Mucosa of stomach (tissue), 1 donor: ENCODE data around the gene REST.

ENCODE experiments used
- H3K27me3 ChIP-seq: one replicate; pipeline ENCODE4 v1.7.0; 2013; ENCODE audit warnings: mild to moderate bottlenecking, low read length; ENCODE audit not compliant: control insufficient read depth, insufficient read depth
- H3K36me3 ChIP-seq: one replicate; pipeline ENCODE4 v1.7.0; 2013; ENCODE audit warnings: low read length; ENCODE audit not compliant: control insufficient read depth, insufficient read depth
- H3K4me1 ChIP-seq: one replicate; pipeline ENCODE4 v1.7.0; 2013; ENCODE audit warnings: mild to moderate bottlenecking, low read length; ENCODE audit not compliant: control insufficient read depth, insufficient read depth
- H3K4me3 ChIP-seq: one replicate; pipeline ENCODE4 v1.7.0; 2013; ENCODE audit warnings: low read length
- H3K9ac ChIP-seq: one replicate; pipeline ENCODE4 v1.7.0; 2013; ENCODE audit warnings: mild to moderate bottlenecking, low read length, moderate library complexity
- H3K9me3 ChIP-seq: one replicate; pipeline ENCODE4 v1.7.0; 2013; ENCODE audit warnings: mild to moderate bottlenecking, low read length, moderate library complexity; ENCODE audit not compliant: control insufficient read depth
- donor health status: Pancreatic carcinoma.

The REST gene

DNA sequence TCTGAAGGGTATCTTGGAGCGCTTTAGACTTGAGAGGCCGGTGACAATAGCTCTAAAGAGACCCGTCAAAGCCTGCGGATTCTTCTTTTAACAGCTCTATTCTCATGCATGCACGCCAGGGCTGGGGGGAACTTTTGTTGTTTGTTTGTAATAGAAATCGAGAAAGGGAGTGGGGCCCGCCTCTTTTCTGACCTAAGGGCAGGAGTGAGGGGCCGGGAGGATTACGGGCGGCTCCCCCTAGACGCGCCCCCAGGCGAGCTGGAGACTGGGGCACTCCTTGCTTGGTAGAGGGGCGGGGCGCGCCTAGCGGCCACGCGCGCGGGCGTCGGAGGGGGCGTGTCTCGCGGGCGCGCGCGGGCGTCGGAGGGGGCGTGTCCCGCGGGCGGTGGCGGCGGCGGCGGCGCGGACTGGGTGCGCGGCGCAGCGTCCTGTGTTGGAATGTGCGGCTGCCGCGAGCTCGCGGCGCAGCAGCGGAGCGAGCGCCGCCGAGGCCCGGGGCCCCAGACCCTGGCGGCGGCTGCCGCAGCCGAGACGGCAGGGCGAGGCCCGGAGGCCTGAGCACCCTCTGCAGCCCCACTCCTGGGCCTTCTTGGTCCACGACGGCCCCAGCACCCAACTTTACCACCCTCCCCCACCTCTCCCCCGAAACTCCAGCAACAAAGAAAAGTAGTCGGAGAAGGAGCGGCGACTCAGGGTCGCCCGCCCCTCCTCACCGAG, at the start of gene REST:
Gene REST, plus strand, starts transcription at position 412 of the 717 bp plus-strand sequence. CDS start 2,739 bp downstream, outside the sequence.
- no peaks in the 10 kb centered on the region for H3K36me3 ChIP-seq
- H3K4me3 ChIP-seq = peak within 1 kb of the TSS; percentile 82
- no peaks in the 10 kb centered on the region for H3K9me3 ChIP-seq
- no peaks in the 10 kb centered on the region for H3K27me3 ChIP-seq
- peaks cover 14% of the 10 kb centered on the region for H3K4me1 ChIP-seq
- peak within 1 kb of the TSS; percentile 85 for H3K9ac ChIP-seq

DNA sequence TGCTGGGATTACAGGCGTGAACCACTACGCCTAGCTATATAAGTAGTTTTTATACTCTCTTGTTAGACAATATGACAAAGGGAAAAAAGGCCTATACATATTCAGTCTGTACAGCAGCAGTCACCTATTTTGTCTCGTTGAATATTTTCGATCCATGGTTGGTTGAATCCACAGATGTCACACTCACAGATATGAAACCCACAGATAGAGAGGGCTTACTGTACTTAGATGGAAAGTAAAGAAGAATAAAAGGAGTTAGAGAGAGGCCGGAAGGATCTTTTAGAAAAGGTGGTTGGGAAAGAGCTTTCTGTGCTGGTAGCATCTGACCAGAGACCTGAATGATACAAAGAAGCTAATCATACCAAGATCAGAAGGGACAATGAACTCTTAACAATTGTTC, 47.9 kb upstream of the REST start:
- no peak overlapping the region for H3K4me3 ChIP-seq
- H3K9ac ChIP-seq = no peak overlapping the region
- no peaks in the 10 kb centered on the region for H3K27me3 ChIP-seq
- H3K4me1 ChIP-seq = no peaks in the 10 kb centered on the region
- no peaks in the 10 kb centered on the region for H3K36me3 ChIP-seq
- H3K9me3 ChIP-seq = no peaks in the 10 kb centered on the region

DNA sequence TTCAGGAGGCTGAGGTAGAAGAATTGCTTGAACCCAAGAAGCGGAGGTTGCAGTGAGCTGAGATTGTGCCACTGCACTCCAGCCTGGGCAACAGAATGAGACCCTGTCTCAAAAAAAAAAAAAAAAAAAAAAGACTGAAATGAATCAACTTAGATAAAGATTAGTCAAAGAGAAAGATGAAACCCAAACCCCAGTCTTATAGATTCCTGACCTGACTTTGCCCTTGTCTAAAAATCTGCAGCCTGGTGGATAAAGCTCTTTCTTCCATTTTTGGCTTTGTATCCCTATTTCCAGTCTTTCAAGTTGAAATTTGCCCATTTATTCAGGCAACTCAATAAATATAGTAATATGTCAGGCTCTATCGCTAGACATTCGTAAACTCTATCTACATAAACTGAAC, 46.9 kb upstream of the REST start:
- H3K4me3 ChIP-seq = no peak overlapping the region
- no peaks in the 10 kb centered on the region for H3K27me3 ChIP-seq
- no peaks in the 10 kb centered on the region for H3K9me3 ChIP-seq
- H3K9ac ChIP-seq = no peak overlapping the region
- no peaks in the 10 kb centered on the region for H3K36me3 ChIP-seq
- H3K4me1 ChIP-seq = no peaks in the 10 kb centered on the region

DNA sequence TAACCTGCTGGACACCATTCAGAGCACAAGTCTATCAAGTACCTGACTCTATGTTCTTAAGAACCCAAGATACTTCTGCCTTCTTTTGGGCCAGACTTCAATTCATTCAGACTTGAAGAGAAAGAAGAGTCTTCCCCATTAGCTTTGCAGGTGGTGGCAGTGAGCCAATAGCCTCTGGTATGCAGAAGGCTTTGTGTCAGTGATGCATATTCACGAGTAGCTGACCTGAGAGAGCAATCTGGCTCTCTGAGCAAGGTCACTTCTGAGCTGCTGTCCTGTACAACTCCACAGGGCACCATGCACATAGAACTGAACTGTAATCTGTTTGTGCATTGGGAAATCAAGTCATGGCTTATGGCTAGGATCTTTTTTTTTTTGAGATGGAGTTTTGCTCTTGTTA, 46.3 kb upstream of the REST start:
- H3K9ac ChIP-seq = no peak overlapping the region
- H3K9me3 ChIP-seq = no peaks in the 10 kb centered on the region
- H3K4me3 ChIP-seq = no peak overlapping the region
- no peaks in the 10 kb centered on the region for H3K27me3 ChIP-seq
- H3K36me3 ChIP-seq = no peaks in the 10 kb centered on the region
- H3K4me1 ChIP-seq = no peaks in the 10 kb centered on the region

GRCh38 chr4:56863441-56864139, 44.1 kb upstream of the REST start:
- H3K4me3 ChIP-seq = no peak overlapping the region
- H3K9me3 ChIP-seq = no peaks in the 10 kb centered on the region
- no peaks in the 10 kb centered on the region for H3K36me3 ChIP-seq
- H3K27me3 ChIP-seq = no peaks in the 10 kb centered on the region
- H3K4me1 ChIP-seq = no peaks in the 10 kb centered on the region
- H3K9ac ChIP-seq = no peak overlapping the region

DNA sequence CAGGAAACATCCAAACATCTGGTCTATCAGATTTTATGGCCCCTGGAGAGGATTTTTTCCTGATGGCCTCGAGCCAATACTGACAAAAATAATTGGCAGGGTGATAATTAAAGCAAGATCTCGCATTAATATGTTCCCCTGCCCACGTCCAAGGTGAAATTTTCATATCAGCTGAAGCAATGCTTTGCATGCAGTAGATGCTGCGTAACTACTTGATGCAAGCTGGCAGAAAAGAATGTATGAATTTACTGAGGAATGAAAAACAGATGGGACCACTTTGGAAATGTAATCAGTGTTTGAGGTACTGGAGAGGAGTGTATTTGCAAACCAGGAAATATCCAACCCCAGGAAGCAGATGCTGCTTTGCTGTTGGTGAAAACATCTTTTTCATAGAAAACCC, 36.8 kb upstream of the REST start:
- no peak overlapping the region for H3K9ac ChIP-seq
- no peaks in the 10 kb centered on the region for H3K27me3 ChIP-seq
- no peaks in the 10 kb centered on the region for H3K9me3 ChIP-seq
- no peak overlapping the region for H3K4me3 ChIP-seq
- H3K36me3 ChIP-seq = no peaks in the 10 kb centered on the region
- no peaks in the 10 kb centered on the region for H3K4me1 ChIP-seq

- Histone ChIP-seq H3K4me3 (no peak overlapping the region), H3K4me1 (no peaks in the 10 kb centered on the region), H3K27me3 (no peaks in the 10 kb centered on the region), H3K36me3 (no peaks in the 10 kb centered on the region), H3K9ac (no peak overlapping the region), H3K9me3 (no peaks in the 10 kb centered on the region)
Observed at GRCh38 chr4:56871371-56871866, 36.3 kb upstream of the REST start.

DNA sequence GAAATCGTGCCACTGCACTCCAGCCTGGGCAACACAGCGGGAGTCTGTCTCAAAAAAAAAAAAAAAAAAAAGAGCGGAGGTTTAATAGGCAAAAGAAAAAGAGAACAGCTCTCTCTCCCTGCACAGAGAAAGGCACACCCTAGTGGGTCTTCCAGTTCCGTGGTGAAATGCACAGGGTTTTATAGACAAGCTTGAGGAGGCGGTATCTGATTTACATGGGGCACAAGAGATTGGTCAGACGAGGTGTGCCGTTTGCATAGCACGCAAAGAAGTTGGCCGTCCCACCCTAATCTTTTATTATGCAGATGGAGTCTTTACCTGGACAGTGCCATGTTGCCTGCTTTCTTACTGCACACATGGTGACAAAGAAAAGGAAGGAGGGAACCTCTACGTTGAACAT, 33.5 kb upstream of the REST start:
- Histone ChIP-seq H3K9me3 (no peaks in the 10 kb centered on the region), H3K4me3 (no peak overlapping the region), H3K9ac (no peak overlapping the region), H3K4me1 (no peaks in the 10 kb centered on the region), H3K27me3 (no peaks in the 10 kb centered on the region), H3K36me3 (no peaks in the 10 kb centered on the region)

DNA sequence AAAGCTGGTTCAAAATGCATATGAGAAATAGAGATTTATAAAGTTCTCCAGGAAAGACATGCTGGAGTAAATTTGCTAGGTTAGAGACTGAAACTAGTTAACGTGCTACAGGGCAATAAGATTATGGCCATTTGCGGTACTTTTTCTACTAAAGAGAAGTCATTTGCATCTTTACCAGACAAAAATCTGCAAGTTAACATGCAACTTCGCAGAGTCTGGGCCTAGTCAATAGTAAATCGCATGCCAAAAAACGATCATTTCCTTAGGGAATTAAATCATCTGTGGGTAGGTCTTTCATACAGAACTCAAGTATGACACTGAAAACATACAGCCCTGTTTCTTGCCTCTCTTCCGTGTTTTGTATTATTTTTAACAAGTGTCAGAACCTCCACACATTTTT, 32.8 kb upstream of the REST start:
- no peaks in the 10 kb centered on the region for H3K27me3 ChIP-seq
- H3K36me3 ChIP-seq = no peaks in the 10 kb centered on the region
- H3K9me3 ChIP-seq = no peaks in the 10 kb centered on the region
- H3K4me1 ChIP-seq = no peaks in the 10 kb centered on the region
- no peak overlapping the region for H3K4me3 ChIP-seq
- no peak overlapping the region for H3K9ac ChIP-seq

- H3K9me3 ChIP-seq = no peaks in the 10 kb centered on the region
- no peak overlapping the region for H3K4me3 ChIP-seq
- no peaks in the 10 kb centered on the region for H3K4me1 ChIP-seq
- no peaks in the 10 kb centered on the region for H3K27me3 ChIP-seq
- H3K36me3 ChIP-seq = no peaks in the 10 kb centered on the region
- H3K9ac ChIP-seq = no peak overlapping the region
Observed at GRCh38 chr4:56876264-56876663, 31.4 kb upstream of the REST start.

DNA sequence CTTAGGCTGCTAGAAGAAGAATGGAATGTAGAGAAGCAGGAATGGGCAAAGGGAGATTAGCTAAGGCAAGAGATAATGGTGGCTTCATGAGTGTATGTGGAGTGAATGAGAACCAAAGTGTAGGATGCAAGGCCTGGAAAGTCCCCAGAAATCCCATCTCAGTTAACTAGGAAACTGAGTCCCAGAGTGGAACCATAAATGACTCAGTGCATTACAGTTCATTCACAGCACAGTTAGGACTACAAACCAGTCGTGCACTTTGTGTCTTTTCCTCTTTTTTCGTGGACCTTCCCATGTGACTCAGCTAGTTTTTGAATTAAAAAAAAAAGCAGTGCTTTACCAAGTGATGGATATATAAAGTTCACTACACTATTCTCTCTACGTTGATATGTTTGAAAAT, 27.7 kb upstream of the REST start:
- no peaks in the 10 kb centered on the region for H3K4me1 ChIP-seq

DNA sequence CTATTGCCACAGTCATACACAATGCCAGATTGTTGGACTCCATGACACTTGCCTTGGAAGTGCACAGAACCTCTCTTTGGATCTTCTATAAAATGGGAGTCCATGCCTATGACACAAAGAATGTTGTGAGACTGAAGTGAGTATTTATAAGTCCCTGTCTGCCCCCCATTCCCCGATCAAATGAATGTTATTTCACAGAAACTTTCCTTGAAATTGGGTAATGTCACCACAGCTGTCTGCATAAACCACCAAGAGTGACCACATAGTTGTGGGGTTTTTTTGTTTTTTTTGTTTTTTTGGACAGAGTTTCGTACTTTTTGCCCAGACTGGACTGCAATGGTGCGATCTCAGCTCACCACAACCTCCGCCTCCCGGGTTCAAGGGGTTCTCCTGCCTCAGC, 27.1 kb upstream of the REST start:
- Histone ChIP-seq H3K4me3 (no peak overlapping the region), H3K36me3 (no peaks in the 10 kb centered on the region), H3K4me1 (no peaks in the 10 kb centered on the region), H3K9me3 (no peaks in the 10 kb centered on the region), H3K9ac (no peak overlapping the region), H3K27me3 (no peaks in the 10 kb centered on the region)

More for the DNA sequence above, 27.7 kb upstream of the REST start:
- H3K4me3 ChIP-seq = no peak overlapping the region
- no peaks in the 10 kb centered on the region for H3K27me3 ChIP-seq
- H3K36me3 ChIP-seq = no peaks in the 10 kb centered on the region
- H3K9me3 ChIP-seq = no peaks in the 10 kb centered on the region
- no peak overlapping the region for H3K9ac ChIP-seq
